DND-41 (cell line): Measurements from ENCODE around the gene PPEF2.

ENCODE experiments used
- CTCF ChIP-seq: IDR thresholded peaks from 2 replicates; pipeline ENCODE4 v1.5.1; 2012; ENCODE audit warnings: borderline replicate concordance, low read length, moderate library complexity, mild to moderate bottlenecking; ENCODE audit not compliant: poor library complexity, severe bottlenecking; ENCODE audit errors: extremely low read depth
- EZH2 ChIP-seq: IDR thresholded peaks from 3 replicates; pipeline ENCODE4 v1.6.1; 2012; ENCODE audit warnings: borderline replicate concordance, low read depth, mild to moderate bottlenecking, moderate library complexity, low read length, inconsistent platforms; ENCODE audit not compliant: severe bottlenecking

DNA sequence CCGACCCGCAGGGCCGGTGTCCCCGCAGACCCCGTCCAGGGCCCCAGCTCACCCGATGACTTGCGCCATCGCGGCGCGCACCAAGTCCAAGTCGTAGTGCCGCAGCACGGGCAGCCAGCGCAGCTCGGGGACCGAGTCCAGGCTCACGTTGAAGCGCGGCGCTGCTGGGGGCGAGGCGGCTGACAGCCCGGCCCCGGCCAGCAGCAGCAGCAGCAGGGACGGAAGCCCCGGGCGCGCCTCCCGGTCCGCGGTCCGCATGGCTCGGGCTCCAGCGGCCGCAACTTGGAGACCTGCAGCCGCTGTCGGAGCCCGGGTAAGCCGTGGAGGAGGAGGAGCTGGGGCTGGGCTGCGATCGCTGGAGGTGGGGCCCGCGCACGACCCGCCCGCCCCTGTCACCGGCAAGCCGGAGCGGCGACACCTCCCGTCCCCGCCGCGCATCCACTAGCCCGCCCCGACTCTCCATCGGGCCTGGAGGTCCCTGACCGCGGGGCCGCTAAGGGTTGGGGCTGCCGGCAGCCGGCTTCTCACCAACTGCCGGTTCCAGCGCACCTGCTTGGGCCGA lies 38.5 kb upstream of the PPEF2 start, which contains the start of gene NAAA:
- peak; percentile 56 for TF ChIP-seq CTCF
- TF ChIP-seq EZH2: no peak
